Type B pancreatic cell (in vitro differentiated cells): Measurements from ENCODE around the gene LIX1. TPM values are rescaled to one million over a fixed set of nuclear protein-coding genes. Genes with fewer than 3 reads are reported as not detected.

Source experiments
- DNase-seq: peaks from one replicate; pipeline ENCODE4 v3.0.0; 2021; ENCODE audit warnings: mixed read lengths; ENCODE audit not compliant: unreplicated experiment; ENCODE audit errors: extremely low spot score
- H3K27ac Mint-ChIP-seq: 2 replicates; pipeline ENCODE4 v1.8.0; 2021; ENCODE audit warnings: mild to moderate bottlenecking, mixed read lengths
- H3K27me3 Mint-ChIP-seq: 2 replicates; pipeline ENCODE4 v1.8.0; 2021; ENCODE audit warnings: mixed read lengths
- H3K36me3 Mint-ChIP-seq: 2 replicates; pipeline ENCODE4 v1.8.0; 2021; ENCODE audit warnings: mixed read lengths
- H3K4me1 Mint-ChIP-seq: one replicate; pipeline ENCODE4 v1.8.0; 2021; ENCODE audit warnings: mixed read lengths; ENCODE audit not compliant: unreplicated experiment
- H3K4me3 Mint-ChIP-seq: 2 replicates; pipeline ENCODE4 v1.8.0; 2021; ENCODE audit warnings: mild to moderate bottlenecking, mixed read lengths
- H3K9me3 Mint-ChIP-seq: 2 replicates; pipeline ENCODE4 v1.8.0; 2021; ENCODE audit warnings: mixed read lengths
- total RNA-seq: library from RNA; stranded (reverse); gene quantifications from 2 replicates; pipeline ENCODE4 v1.2.1, GENCODE V29; 2021; ENCODE audit warnings: low replicate concordance
- TF ChIP-seq, protein P1 (sequence below): fragments of 200-600 bp; sonication (generic); conservative IDR thresholded peaks from 2 replicates; pipeline ENCODE4 v1.5.0; 2021; ENCODE audit warnings: antibody characterized with exemption, mild to moderate bottlenecking

The LIX1 gene
- total RNA-seq, 1 donor from 2014 or later, result 27.4 TPM

DNA sequence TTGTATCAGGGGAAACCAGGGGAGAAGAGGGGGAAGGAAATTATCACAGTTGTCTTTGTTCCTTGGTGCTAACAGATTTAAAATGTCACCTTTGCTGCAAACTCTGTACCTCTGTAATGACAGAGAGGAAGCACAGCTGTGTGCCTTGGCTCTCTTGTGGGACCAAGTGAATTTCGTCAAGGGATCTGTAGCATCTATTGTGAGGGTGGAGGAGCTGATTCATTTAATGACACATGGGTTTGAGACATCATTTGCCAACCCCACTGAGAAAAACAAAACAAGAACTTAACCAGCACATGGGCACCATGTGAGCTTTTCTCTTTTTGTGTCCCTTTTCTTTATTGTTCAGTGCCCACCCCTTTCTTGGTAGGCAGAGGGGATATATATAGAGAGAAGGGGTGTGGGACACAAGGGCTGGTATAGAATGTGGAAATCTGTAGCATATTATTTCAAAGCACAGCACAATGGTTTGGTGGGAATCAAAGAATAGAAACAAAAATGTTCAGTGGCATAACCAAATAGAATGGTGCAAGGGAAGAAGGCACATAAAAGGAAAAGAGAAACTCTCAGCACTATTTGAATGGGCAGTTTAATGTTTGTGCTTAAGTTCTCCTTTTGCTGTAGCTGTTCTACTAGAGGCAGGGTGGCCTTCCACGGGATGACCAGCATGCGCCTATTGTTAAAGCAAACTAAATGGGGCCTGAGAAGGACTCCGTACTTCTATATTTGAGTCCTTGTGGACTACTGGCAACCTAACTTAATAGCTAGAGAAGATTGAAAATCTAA is 63.3 kb downstream of the LIX1 start:
- Mint-ChIP-seq H3K9me3 (no peaks in the 10 kb centered on the region), H3K27me3 (no peaks in the 10 kb centered on the region), H3K4me3 (no peak overlapping the region), H3K36me3 (no peaks in the 10 kb centered on the region), H3K27ac (no peak overlapping the region), H3K4me1 (peaks cover 11% of the 10 kb centered on the region)
- no peak for DNase-seq
- TF ChIP-seq, protein P1, sequence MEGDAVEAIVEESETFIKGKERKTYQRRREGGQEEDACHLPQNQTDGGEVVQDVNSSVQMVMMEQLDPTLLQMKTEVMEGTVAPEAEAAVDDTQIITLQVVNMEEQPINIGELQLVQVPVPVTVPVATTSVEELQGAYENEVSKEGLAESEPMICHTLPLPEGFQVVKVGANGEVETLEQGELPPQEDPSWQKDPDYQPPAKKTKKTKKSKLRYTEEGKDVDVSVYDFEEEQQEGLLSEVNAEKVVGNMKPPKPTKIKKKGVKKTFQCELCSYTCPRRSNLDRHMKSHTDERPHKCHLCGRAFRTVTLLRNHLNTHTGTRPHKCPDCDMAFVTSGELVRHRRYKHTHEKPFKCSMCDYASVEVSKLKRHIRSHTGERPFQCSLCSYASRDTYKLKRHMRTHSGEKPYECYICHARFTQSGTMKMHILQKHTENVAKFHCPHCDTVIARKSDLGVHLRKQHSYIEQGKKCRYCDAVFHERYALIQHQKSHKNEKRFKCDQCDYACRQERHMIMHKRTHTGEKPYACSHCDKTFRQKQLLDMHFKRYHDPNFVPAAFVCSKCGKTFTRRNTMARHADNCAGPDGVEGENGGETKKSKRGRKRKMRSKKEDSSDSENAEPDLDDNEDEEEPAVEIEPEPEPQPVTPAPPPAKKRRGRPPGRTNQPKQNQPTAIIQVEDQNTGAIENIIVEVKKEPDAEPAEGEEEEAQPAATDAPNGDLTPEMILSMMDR, result no peak

GRCh38 chr5:97077246-97077645 is 65.2 kb downstream of the LIX1 start:
- Mint-ChIP-seq H3K9me3 (no peaks in the 10 kb centered on the region), H3K4me1 (peaks cover 11% of the 10 kb centered on the region), H3K4me3 (no peak overlapping the region), H3K27ac (no peak overlapping the region), H3K27me3 (no peaks in the 10 kb centered on the region), H3K36me3 (peaks cover 4% of the 10 kb centered on the region)
- DNase-seq, result no peak
- TF ChIP-seq, protein P1, result no peak

- H3K36me3 Mint-ChIP-seq, result peaks cover 4% of the 10 kb centered on the region
- no peaks in the 10 kb centered on the region for H3K27me3 Mint-ChIP-seq
- no peak overlapping the region for H3K4me3 Mint-ChIP-seq
- H3K27ac Mint-ChIP-seq, result no peak overlapping the region
- TF ChIP-seq, protein P1, result no peak
- peaks cover 11% of the 10 kb centered on the region for H3K4me1 Mint-ChIP-seq
- no peaks in the 10 kb centered on the region for H3K9me3 Mint-ChIP-seq
- no peak for DNase-seq
Measured at GRCh38 chr5:97076098-97076497, 66.3 kb downstream of the LIX1 start.

- H3K4me3 Mint-ChIP-seq, result no peak overlapping the region
- TF ChIP-seq, protein P1, result no peak
- no peak for DNase-seq
- H3K36me3 Mint-ChIP-seq, result peaks cover 4% of the 10 kb centered on the region
- no peak overlapping the region for H3K27ac Mint-ChIP-seq
- H3K27me3 Mint-ChIP-seq, result no peaks in the 10 kb centered on the region
- peaks cover 11% of the 10 kb centered on the region for H3K4me1 Mint-ChIP-seq
- H3K9me3 Mint-ChIP-seq, result no peaks in the 10 kb centered on the region
Measured at GRCh38 chr5:97075649-97076048, 66.8 kb downstream of the LIX1 start.

DNA sequence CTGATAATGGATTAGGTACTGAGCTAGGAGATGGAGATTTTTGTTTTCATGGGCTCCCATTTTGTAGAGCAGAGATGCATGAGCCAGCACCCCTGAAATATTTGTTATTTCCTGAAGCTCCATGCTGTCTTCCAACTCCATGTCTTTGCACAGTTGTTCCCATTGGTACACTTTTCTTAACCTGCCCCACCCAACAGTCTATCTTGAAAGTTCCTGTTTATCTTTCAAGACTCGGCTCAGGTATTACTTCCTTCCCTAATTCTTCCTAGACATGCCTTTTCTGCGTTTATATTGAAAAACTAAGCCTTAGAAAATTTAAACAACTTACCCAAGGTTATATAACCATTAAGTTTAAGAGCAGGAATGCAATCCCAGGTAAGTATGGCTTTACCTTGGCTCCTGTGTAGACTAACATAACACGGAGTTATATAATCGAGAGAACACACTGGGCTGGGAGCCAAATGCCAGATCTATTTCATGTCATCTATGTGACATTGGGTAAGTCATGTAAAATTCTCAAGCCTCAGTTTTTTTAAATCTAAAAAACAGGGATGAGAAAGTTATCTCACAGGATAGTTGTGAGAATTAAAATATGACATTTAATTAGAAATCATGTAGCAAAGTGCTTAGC is 67.4 kb downstream of the LIX1 start:
- H3K27ac Mint-ChIP-seq, result no peak overlapping the region
- DNase-seq, result no peak
- H3K9me3 Mint-ChIP-seq, result no peaks in the 10 kb centered on the region
- TF ChIP-seq, protein P1, result no peak
- peaks cover 4% of the 10 kb centered on the region for H3K36me3 Mint-ChIP-seq
- H3K27me3 Mint-ChIP-seq, result no peaks in the 10 kb centered on the region
- H3K4me1 Mint-ChIP-seq, result peaks cover 16% of the 10 kb centered on the region
- H3K4me3 Mint-ChIP-seq, result no peak overlapping the region
